Measurements from ENCODE around the gene MTTP.

The MTTP gene

GRCh38 chr4:99670409-99671073, 95.9 kb downstream of the MTTP start:
- no peak for DNase-seq (ENCODE audit: low read depth)
